ENCODE measurements around the gene GP9.

GP9 gene

DNA sequence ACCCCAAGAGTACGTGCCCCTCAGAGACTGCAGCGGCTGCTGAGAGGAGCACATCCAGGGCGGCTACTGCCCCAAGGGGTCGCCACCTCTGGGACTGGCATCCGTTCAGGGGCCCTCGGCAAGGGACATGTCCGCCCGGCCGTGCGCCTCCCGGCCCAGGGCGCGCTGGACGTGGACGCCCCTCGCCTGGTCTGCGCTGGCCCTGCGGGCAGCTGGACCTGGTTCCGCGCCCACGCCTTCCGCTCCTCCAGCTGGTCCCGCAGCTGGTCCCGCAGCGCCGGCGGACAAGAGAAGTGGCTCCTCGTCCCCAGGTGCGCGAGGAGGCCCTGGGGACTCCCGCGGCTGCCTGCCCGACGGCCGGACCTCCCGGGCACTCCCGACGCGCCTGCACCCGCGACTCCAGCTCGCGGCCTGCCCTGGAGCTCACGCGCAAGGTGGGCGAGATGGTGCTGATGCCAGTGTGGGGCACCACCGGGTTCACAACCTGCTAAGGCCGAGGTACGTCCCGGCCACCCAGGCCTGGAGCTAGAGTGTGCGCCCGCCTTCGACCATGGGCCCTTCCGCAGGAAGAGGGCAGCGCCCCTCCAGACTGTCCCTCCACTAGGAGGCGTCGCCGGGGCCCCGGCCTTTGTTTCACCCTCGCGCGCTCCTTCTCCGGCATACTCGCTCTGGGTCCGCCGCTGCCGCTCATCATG is 14.4 kb upstream of the GP9 start:
- DNase-seq (ENCODE audit: low read depth, low spot score) = no peak
- no peak overlapping the region for H3K4me3 ChIP-seq (ENCODE audit: low read length)

DNA sequence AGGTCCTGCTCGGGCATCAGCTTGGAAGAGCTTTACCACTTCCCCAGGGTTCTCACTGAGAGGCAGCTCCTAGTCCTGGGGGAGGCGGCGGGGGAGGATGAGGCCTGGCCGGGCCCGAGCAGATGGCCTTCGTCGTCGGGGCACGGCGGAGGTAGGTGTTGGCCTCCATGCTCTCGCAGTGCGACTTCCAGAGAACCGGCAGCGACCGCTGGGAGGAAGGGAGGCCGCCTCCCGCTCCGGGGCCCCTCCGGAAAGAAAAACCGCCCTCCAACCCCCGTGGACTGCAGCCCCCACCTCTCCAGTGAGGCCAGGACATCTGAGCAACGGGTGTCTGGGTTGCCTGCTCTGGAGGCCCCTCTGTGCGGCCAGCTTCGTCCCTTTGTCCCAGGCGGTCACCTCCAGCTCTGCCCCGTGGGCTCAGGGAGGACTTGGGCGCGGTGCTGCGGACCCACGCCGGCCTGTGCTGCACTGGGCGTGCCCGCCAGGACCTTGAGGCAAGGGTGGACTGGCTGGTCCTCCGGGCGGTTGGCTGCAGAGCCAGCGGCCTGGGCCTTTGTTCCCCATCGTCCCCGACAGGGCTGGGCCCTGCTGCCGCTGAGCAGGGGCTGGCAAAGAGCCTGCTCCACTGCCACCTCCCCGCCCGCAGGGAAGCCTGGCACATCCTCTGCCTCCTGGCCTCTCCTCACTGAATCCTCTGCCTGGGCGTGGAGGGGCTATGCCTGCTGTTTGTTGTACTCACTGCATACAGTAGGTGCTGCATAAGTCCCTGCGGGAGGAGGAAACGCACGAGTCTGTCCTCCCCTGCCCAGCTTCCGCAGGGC is 13.6 kb upstream of the GP9 start:
- no peak overlapping the region for H3K4me3 ChIP-seq (ENCODE audit: low read length)
- no peak for DNase-seq (ENCODE audit: low read depth, low spot score)

DNA sequence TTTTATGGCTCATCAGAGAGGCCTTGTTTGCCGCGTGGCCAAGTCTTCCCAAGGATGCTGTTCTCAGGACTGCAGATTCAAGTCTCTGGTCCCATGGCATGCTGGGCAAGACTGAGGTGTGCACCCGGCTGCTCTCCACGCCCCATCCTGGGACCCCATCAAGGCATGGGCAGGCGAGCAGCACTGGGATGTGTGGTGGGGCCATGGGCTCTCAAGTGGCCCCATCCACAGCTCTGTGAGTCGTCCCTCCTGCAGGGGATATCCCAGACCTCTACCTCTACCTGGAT is 13.1 kb upstream of the GP9 start:
- no peak overlapping the region for H3K4me3 ChIP-seq (ENCODE audit: low read length)
- no peak for DNase-seq (ENCODE audit: low read depth, low spot score)

DNA sequence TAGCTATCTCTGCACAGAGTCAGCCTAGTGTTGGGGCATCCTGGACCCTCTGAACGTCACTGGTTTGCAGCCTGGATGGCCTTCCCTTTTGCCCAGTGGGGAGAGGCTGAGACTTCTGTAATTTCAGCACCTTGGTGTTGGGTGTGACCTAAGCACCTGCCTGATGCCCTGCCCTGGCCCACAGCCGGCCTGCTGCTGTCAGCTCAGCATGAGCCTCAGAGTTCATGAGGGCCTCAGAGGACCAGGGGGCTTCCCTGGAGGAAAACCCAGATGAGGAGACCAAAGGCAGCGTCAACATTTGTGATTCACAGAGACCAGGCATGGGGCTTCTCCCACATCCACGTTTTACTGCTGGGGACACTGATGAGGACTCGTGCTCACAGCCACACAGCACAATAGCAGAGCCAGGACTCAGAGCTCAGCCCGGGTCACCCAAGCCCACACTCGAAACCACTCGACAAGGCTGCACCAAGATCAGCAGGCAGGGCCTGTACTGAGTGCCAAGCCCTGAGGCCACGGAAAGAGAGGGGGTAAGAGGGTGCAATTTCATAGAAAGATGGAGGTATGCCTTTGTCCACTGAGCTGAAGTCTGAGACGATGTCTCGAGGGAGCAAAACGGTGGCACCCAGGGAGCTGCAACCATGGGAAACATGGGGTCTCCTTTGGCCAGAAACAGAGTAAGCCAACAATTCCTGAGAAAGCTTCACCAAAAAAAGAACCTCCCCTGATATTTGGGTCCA is 9.9 kb upstream of the GP9 start:
- H3K4me3 ChIP-seq (ENCODE audit: low read length) = no peak overlapping the region
- no peak for DNase-seq (ENCODE audit: low read depth, low spot score)

DNA sequence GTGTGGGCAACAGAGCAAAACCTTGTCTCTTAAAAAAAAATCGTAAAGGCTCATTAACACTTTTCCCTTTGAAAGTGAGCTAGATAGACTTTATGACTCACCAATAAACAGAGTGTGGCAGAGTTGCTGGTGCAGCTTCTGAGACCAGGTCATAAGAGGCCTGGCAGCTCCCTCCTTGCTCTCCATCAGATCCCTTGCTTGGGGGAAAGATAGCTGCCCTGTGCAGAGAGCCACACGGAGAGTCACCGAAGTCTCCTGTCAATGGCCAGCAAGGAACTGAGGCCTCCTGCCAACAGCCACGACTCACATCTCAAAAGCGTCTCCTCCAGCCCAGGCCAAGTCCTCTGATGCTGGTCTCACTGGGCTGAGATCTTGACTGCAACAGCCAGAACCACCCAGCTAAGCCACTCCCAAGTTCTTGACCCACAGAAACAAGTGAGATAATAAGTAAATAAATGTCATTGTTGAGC is 8.7 kb upstream of the GP9 start:
- DNase-seq (ENCODE audit: low read depth, low spot score) = no peak

DNA sequence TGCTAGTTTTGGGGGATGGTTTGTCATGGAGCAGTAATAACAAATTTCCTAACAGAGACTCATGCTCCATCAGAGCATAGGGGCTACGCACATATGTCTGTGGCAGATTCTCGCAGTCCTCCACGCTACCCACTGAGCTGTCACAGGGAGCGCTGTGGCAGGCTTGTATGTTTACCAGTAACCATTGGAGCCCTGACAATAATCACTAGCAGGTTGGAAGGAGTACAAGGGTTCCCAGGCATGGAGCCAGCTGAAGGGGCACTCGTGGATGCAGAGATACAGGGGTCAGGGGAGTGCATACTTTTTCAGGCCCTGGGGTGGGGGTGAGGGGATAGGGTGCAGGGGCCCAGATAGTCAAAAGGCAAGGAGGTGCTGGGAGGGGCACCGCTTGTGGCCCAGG is 7.9 kb upstream of the GP9 start:
- no peak overlapping the region for H3K4me3 ChIP-seq (ENCODE audit: low read length)
- no peak for DNase-seq (ENCODE audit: low read depth, low spot score)

More for the DNA sequence above, 8.7 kb upstream of the GP9 start:
- H3K4me3 ChIP-seq (ENCODE audit: low read length) = no peak overlapping the region

DNA sequence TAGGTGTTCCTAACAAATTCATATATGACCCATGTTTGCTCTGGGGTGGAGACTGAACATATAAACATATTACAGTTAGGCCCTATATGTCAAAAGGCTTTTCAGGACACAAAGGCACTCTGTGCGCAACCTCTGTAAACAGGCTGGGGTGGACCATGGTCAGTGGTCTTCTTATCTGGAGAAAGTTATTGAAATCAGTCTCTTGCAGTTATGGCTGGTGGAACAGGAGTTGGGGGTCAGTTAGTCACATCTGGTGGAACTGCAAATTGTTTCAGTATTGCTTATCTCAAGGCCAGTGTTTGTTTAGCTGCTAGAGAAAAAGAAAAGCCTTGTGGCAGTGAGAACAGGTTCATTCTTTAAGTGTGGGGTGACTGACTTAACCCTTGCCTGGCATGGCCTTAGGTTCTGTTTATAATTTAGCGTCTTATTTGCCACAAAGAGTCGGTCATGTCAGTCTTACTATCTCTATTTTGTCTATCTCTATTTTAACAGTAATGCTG is 5.9 kb upstream of the GP9 start:
- H3K4me3 ChIP-seq (ENCODE audit: low read length) = no peak overlapping the region
- no peak for DNase-seq (ENCODE audit: low read depth, low spot score)

DNA sequence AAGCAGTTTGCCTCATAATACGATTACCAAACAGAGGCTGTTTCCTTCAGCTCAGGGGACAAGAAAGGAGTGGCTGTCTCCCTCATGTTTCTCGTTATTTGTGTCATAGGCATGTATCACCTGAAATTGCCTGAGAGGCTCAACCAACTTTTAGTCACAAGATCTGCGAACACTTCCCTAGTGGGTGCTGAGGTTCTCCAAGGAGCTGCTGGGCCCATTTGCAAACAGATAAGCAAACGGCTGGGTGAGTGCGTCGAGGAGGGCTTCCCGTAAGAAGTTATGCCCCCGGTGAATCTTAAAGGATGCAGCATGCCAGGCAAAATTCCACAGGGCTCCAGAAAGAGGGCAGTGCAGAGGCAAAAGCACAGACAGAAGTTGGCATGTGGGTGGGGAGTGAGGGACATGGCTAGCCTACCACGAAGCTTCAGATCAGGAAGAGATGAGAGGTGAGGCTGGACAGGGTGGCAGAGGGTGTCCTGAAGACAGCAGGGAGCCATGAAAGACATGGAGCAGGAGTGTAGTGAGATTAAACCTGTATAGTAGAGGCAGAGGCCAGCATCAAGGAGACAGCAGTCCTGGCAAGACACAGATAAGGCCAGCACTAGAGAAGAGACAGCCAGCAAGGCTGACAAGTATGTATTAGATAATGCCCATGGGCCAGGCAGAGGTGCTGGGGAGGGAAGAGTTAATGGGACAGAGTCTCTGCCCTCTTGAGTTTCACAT is 4.0 kb upstream of the GP9 start:
- no peak for DNase-seq (ENCODE audit: low read depth, low spot score)
- H3K4me3 ChIP-seq (ENCODE audit: low read length) = no peak overlapping the region

DNA sequence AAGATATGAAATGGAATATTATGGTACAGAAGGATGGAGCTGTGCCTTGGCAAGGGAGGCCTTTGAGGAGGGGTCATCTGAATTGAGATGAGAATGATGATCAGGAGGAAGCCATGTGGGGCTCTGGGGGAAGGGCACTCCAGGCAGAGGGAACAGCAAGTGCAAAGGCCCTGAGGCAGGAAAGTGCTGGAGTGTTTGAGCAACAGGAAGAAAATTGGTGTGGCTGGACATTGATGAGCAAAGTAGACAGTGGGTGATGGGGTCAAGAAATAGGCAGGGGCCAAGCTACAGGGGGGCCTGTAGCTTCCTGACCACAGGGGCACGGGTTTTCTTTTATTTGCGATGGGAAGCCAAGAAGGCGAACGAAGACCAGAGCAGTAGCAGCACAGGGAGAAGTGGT is 3.3 kb upstream of the GP9 start:
- H3K4me3 ChIP-seq (ENCODE audit: low read length) = no peak overlapping the region
- no peak for DNase-seq (ENCODE audit: low read depth, low spot score)

DNA sequence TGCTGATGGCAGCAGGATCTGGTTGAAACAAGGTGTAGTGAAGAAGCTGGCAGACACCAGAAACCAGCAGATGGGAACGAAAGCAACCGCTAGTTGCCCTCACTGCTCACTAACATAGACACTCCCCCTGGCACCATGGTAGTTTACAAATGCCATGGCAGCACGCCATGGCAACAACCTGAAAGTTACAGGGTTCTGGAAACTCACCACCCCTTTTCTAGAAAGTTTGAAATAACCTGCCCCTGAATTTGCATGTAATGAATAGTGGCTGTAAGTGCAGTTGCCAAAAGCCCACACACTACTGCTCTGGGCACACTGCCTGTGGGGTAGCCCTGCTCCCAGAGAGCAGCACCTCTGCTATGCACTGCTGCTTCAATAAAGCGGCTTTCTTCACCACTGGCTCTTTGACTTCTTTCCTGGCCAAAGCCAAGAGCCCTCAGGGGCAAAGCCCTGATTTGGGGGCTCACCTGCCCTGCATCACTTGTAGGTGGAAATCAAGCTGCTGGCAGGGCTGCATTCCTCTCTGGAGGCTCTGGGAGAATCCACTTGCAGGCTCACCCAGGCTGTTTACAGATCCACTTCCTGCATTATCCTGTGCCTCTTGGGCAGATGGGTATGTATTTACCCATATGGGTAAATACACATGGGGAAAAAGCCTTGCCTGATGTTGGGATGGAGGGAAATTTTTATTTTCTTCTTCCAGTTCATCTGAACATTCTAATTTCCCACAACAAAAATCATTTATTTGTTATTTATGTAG is 2.0 kb upstream of the GP9 start:
- DNase-seq (ENCODE audit: low read depth, low spot score) = no peak

DNA sequence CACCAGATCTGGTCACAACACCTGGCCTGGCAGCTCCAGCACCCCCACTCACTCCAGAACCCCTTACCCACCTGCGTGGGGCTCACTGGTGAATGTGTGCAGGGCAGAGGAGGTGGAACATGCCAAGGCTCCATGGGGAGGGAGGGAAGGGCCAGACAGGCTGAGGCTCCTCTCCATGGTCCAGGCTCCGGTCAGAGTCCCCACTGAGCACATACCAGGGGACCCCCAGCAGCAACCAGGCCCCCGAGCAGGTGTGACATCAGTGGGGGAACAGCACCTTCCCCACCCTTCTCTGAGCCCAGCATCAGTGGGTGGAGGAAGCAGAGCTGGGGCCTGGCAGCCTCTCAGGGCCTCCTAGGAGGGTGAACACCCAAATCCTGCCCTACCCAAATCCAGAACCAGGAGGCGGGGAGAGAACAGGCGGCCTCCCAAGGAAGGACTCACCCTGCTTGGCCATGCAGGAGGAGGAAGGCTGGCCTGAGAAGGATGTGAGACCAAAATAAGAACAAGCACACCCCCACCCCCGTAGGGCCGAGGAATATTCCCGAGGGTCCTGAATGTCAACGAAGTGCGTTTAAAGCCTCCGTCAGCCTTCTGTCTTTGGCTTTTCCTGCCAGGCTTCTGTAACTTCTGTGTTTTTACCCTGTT is 1.1 kb upstream of the GP9 start:
- no peak overlapping the region for H3K4me3 ChIP-seq (ENCODE audit: low read length)
- no peak for DNase-seq (ENCODE audit: low read depth, low spot score)

More for the DNA sequence above, 2.0 kb upstream of the GP9 start:
- H3K4me3 ChIP-seq (ENCODE audit: low read length) = no peak overlapping the region

DNA sequence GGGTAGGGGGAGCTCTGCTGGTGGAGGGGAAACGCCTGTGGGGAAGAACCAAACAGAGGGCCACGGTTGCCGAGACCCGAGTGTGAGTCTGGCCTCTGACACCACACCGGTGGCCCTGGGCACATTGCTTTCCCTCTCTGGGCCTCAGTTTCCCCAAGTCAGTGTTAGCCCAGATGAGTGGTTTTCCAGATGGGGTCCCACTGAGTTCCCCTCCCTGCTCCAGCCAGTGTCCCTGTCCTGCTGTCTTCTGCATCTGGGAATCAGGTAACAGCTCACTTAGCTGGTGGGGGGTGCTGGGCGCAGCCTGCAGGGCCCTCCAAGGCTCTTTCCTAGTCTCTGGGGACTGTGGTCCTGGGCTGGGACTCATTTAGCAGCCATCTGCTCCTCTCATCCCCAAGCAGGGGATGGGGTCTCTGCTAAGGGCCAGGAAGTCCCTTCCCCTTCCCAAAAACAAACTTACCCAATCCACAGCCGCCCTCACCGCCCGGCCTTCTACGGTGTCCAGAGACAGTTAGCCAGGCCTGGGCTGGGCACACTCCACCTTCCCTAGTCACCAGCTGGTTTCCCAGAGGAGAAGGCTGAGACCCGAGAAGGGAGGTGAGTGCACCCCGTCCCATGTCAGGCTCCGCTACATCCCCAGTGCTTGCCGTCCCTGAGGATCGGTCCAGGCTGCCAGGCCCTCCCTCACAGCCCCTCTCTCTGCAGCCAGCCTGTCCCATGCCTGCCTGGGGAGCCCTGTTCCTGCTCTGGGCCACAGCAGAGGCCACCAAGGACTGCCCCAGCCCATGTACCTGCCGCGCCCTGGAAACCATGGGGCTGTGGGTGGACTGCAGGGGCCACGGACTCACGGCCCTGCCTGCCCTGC is 676 bp downstream of the GP9 start:
- no peak overlapping the region for H3K4me3 ChIP-seq (ENCODE audit: low read length)
- no peak for DNase-seq (ENCODE audit: low read depth, low spot score)

DNA sequence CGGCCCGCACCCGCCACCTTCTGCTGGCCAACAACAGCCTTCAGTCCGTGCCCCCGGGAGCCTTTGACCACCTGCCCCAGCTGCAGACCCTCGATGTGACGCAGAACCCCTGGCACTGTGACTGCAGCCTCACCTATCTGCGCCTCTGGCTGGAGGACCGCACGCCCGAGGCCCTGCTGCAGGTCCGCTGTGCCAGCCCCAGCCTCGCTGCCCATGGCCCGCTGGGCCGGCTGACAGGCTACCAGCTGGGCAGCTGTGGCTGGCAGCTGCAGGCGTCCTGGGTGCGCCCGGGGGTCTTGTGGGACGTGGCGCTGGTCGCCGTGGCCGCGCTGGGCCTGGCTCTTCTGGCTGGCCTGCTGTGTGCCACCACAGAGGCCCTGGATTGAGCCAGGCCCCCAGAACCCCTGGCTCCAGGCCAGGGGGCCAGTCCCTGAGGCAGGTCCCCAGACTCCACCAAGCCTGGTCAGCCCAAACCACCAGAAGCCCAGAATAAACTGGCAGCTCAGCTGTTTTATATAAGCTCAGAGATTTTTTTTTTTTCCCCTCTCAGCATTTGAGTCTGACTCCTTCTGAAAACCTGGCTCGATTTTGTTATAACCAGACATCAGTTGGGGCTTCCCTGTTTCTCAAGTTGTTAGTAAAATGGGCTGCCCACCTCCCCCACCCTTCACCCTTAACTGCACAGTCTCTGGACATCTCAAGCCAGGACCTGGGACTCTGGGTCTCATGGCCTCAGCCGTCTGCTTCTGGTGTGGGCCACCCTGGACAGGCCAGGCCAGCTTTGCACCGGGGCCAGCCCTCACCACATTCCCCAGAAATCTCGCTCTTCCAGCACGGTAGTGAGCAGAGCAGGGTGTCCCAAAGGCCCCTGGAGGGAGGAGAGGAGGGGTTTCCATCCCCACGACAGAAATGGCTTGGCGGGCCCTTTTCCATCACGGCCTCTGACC is 1.6 kb downstream of the GP9 start:
- H3K4me3 ChIP-seq (ENCODE audit: low read length) = no peak overlapping the region
- no peak for DNase-seq (ENCODE audit: low read depth, low spot score)

DNA sequence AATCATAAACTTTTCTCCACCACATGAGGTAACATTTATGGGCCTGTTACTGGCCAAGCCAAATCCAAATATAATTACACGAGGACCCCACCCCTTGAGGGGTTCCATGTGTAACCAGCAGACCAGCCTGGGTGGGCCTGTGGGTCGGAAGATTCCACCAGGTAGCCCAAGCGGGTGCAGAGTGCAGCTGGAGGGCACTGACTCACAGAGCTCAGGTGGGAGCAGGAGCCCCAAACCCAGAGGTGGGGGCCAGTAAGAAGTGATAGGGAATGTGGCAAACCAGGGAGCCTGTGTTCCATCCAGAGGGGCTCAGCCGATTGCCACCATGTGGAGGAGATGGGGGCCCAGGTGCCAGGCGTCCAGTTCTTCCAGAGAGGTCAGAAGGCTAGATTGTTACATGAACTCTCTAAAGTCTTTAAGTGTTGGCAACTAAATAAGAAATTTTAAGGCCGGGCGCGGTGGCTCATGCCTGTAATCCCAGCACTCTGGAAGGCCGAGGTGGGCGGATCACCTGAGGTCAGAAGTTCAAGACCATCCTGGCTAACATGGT is 2.6 kb downstream of the GP9 start:
- no peak for DNase-seq (ENCODE audit: low read depth, low spot score)
- no peak overlapping the region for H3K4me3 ChIP-seq (ENCODE audit: low read length)

DNA sequence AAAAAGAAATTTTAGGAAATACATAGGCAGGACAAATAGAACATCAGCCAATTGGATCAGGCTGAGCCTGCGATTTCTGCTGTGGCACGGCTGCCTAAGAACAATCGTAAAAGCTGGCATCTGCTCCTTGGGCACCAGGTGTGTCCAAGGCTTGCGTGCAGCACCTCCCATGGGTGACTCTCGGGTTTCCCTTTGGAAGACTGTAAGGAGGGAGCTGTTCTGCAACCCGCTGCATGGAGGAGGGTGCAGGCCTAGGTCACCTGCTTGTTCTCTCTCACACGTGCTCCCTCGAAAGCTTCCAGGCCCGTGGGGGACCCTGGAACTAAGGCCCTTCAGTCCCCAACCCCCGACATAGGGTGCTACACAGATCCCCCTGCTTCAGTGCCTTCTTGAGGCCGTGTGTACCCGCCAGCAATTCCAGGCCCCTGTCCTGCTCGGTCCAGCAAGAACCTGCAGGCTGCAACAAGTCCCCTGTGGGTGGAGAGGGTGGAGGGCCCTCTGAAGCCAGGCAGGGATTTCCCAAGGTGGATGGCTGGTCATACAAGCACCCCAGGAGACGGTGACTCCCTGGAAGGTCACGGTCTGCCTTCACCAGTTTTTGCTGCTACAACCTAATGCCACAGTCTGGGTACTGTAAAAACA is 3.4 kb downstream of the GP9 start:
- H3K4me3 ChIP-seq (ENCODE audit: low read length) = no peak overlapping the region
- no peak for DNase-seq (ENCODE audit: low read depth, low spot score)

Data from Jurkat, Clone E6-1 (cell line).